AG09319 (cell line): ENCODE measurements around the gene MRPL9.
"Not testable (repeated sequence)": the region's sequence is repeated elsewhere in the genome, so short reads cannot be mapped to it uniquely, and the experiment has no call there.

Experiments
- DNase-seq: peaks from one replicate; pipeline ENCODE4 v3.0.0-alpha.2; 2010; ENCODE audit warnings: low read depth; ENCODE audit errors: extremely low read depth
- TF ChIP-seq, protein P1 (sequence below): IDR thresholded peaks from 2 replicates; pipeline ENCODE4 v1.5.1; 2011; ENCODE audit warnings: low read depth, mild to moderate bottlenecking, inconsistent platforms, low read length, moderate library complexity

MRPL9 gene

DNA sequence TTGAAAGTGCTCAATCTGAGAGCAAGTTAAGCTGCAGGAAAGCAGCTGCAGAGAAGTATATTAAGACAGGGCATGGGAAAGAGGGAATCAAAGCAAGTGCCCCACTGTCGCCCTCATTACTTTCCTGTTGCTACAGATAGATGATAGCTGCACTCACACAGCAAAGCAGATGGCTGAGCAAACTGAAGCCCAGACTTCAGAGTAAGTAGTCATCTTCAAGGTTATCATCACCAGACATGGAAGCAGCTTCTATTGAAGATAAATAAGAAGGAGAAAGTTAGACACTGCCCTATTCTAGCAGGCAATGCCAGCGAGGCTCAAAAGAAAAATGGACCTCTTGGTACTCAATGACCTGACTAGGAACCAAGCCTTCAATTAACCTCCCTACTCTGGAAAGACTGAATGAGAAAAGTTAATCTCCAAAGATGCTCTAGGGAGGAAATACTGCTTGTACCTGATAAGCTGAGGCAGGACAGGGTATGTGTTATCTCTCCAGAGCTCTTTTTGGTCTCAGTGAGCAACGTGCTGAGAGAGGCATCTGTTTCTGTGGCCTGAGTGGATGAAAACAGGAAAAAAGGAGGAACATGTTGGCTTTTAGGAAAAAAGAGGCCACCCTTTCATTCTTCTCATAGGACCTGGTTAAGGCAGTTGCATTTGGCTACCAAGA lies 11.1 kb upstream of the MRPL9 start:
- TF ChIP-seq, protein P1, sequence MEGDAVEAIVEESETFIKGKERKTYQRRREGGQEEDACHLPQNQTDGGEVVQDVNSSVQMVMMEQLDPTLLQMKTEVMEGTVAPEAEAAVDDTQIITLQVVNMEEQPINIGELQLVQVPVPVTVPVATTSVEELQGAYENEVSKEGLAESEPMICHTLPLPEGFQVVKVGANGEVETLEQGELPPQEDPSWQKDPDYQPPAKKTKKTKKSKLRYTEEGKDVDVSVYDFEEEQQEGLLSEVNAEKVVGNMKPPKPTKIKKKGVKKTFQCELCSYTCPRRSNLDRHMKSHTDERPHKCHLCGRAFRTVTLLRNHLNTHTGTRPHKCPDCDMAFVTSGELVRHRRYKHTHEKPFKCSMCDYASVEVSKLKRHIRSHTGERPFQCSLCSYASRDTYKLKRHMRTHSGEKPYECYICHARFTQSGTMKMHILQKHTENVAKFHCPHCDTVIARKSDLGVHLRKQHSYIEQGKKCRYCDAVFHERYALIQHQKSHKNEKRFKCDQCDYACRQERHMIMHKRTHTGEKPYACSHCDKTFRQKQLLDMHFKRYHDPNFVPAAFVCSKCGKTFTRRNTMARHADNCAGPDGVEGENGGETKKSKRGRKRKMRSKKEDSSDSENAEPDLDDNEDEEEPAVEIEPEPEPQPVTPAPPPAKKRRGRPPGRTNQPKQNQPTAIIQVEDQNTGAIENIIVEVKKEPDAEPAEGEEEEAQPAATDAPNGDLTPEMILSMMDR: no peak

GRCh38 chr1:151773702-151774101 lies 10.4 kb upstream of the MRPL9 start:
- TF ChIP-seq, protein P1: no peak
- DNase-seq: no peak

More for the DNA sequence above, 11.1 kb upstream of the MRPL9 start:
- DNase-seq: no peak

DNA sequence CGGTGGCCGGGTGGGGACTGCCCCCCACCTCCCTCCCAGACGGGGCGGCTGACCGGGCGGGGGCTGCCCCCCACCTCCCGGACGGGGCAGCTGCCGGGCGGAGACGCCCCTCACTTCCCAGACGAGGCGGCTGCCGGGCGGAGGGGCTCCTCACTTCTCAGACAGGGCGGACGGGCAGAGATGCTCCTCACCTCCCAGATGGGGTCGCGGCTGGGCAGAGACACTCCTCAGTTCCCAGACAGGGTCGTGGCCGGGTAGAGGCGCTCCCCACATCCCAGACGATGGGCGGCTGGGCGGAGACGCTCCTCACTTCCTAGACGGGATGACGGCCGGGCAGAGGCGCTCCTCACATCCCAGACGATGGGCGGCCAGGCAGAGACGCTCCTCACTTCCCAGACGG lies 6.0 kb upstream of the MRPL9 start:
- DNase-seq: not testable (repeated sequence)

DNA sequence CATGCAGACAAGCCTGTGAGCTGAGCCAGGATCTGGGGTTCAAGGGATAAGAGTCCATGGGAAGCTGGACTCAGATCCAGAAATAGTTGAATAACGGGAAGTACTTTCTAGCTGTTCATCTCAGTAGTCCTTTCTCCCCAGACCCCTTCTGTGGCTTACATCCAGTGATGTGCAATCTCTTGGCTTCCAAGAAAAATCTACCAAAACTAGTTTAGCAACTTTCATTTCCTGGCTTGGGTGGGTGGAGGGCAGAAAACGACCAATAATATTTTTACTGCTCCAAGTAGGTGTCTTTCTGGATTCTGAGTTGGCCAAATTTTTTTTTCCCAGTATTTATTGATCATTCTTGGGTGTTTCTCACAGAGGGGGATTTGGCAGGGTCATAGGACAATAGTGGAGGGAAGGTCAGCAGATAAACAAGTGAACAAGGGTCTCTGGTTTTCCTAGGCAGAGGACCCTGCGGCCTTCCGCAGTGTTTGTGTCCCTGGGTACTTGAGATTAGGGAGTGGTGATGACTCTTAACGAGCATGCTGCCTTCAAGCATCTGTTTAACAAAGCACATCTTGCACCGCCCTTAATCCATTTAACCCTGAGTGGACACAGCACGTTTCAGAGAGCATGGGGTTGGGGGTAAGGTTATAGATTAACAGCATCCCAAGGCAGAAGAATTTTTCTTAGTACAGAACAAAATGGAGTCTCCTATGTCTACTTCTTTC lies 5.2 kb upstream of the MRPL9 start:
- DNase-seq: not testable (repeated sequence)

- DNase-seq: no peak
- TF ChIP-seq, protein P1: no peak
Observed at GRCh38 chr1:151763990-151764389, 694 bp upstream of the MRPL9 start.

DNA sequence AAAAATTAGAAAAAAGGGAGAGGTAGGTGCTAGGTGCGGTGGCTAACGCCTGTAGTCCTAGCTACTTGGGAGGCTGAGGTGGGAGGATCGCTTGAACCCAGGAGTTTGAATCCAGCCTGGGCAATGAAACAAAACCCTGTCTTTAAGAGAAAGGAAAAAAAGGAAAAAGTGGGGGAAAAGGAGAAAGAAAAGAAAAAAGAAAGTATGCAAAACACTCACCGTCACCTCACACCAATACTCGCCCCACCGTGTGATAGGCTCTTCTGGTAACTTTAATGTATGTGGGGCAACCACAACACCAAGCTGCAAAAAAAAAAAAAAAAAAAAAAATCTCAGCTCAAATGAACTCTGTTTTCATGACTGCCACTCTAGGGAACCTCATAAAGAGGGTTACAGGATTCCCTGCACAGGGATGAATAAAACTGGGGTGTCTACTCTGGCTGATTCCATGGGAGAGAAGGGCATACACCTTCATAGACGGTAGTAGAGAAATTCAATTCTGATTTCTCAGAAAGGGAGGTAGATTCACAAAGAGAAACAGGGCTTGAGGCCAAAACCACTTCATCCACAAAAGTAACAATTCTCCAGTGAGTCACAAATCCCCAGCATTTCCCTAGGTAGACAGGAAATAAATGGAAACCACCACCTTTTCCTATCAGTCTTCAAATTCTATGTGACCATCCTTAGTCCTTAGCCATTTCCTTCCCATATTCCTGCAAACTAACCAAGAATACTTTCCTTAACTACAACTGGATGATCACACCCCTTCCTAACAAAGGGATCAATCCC lies 2.5 kb downstream of the MRPL9 start:
- TF ChIP-seq, protein P1: no peak
- no peak for DNase-seq

GRCh38 chr1:151759241-151759640 lies 4.1 kb downstream of the MRPL9 start:
- TF ChIP-seq, protein P1: no peak
- no peak for DNase-seq

DNA sequence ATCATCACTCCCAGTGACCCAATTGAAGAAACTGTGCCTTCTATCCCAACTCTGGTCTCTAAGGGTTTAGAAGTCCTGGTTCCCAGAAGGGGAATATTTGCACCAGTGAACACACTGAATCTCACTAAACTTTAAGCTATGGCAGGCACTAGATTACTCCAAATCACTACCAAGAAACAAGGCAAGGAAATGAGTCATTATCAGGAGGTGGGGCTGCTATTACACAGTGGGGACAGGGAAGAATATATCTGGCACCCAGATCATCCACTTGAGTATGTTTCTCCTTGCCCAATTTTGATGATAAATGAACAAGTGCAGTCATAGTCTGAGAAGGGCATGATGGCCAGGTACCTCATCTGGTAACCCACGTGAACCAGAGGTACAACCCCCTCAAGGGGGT lies 7.0 kb downstream of the MRPL9 start:
- TF ChIP-seq, protein P1: no peak
- no peak for DNase-seq
